Hematopoietic multipotent progenitor cell treated with erythropoietin and hydrocortisone succinate and interleukin-3 and kit ligand, for 4 days (in vitro differentiated cells): ENCODE measurements around the gene TMEM132C.

ENCODE experiments used
- DNase-seq: peaks from one replicate; pipeline ENCODE4 v3.0.0-alpha.2; 2015

The TMEM132C gene

GRCh38 chr12:128680555-128680954, 413.6 kb downstream of the TMEM132C start:
- no peak for DNase-seq

- DNase-seq = no peak
Measured at GRCh38 chr12:128682548-128683275, 415.7 kb downstream of the TMEM132C start.

GRCh38 chr12:128684352-128684751, 417.4 kb downstream of the TMEM132C start:
- no peak for DNase-seq

GRCh38 chr12:128685903-128686475, 419.0 kb downstream of the TMEM132C start:
- DNase-seq = no peak

- no peak for DNase-seq
Measured at GRCh38 chr12:128687851-128688250, 420.9 kb downstream of the TMEM132C start.

- DNase-seq = no peak
Measured at GRCh38 chr12:128690641-128691040, 423.7 kb downstream of the TMEM132C start.

- no peak for DNase-seq
Measured at GRCh38 chr12:128693115-128693514, 426.1 kb downstream of the TMEM132C start.

GRCh38 chr12:128693771-128694170, 426.8 kb downstream of the TMEM132C start:
- DNase-seq = no peak

- DNase-seq = no peak
Measured at GRCh38 chr12:128694445-128694844, 427.5 kb downstream of the TMEM132C start.

- DNase-seq = no peak
Measured at GRCh38 chr12:128695697-128696096, 428.7 kb downstream of the TMEM132C start.

- DNase-seq = no peak
Measured at GRCh38 chr12:128698301-128698972, 431.5 kb downstream of the TMEM132C start.

- no peak for DNase-seq
Measured at GRCh38 chr12:128699106-128699505, 432.1 kb downstream of the TMEM132C start.

GRCh38 chr12:128702371-128702770, 435.4 kb downstream of the TMEM132C start:
- no peak for DNase-seq

- no peak for DNase-seq
Measured at GRCh38 chr12:128705140-128705539, 438.2 kb downstream of the TMEM132C start.

GRCh38 chr12:128707488-128707887, 440.5 kb downstream of the TMEM132C start:
- no peak for DNase-seq

- DNase-seq = no peak
Measured at GRCh38 chr12:128708789-128709188, 441.8 kb downstream of the TMEM132C start.

GRCh38 chr12:128709660-128710059, 442.7 kb downstream of the TMEM132C start:
- DNase-seq = no peak

GRCh38 chr12:128711486-128711885, 444.5 kb downstream of the TMEM132C start:
- no peak for DNase-seq

GRCh38 chr12:128712622-128713021, 445.7 kb downstream of the TMEM132C start:
- no peak for DNase-seq

- DNase-seq = no peak
Measured at GRCh38 chr12:128715485-128715884, 448.5 kb downstream of the TMEM132C start.

GRCh38 chr12:128724468-128725046, 457.6 kb downstream of the TMEM132C start:
- DNase-seq = no peak

GRCh38 chr12:128726886-128727285, 459.9 kb downstream of the TMEM132C start:
- peak; percentile 2 for DNase-seq

GRCh38 chr12:128727461-128727860, 460.5 kb downstream of the TMEM132C start:
- peak; percentile 3 for DNase-seq

GRCh38 chr12:128727999-128728398, 461.0 kb downstream of the TMEM132C start:
- DNase-seq = no peak
